ENCODE data around the gene CNKSR3.

DNA sequence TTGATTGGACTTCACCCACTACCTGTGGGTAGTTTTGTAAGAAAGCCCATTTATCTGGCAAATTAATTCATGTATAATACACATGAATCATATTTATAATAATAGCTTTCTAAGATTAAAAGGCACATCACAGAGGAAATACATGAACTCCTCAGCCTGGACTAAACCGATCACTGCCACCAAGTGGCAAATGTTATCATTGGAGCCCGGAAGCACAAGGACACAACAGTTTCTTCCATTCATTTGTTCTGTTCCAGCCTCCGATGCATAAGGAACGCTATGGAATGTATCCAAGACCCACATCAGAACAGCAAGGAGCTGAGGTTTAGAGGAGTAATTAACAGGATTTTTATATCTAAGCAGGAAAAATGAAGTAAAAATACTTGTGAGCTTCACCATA, 139.9 kb downstream of the CNKSR3 start:
- TF ChIP-seq, protein P1, sequence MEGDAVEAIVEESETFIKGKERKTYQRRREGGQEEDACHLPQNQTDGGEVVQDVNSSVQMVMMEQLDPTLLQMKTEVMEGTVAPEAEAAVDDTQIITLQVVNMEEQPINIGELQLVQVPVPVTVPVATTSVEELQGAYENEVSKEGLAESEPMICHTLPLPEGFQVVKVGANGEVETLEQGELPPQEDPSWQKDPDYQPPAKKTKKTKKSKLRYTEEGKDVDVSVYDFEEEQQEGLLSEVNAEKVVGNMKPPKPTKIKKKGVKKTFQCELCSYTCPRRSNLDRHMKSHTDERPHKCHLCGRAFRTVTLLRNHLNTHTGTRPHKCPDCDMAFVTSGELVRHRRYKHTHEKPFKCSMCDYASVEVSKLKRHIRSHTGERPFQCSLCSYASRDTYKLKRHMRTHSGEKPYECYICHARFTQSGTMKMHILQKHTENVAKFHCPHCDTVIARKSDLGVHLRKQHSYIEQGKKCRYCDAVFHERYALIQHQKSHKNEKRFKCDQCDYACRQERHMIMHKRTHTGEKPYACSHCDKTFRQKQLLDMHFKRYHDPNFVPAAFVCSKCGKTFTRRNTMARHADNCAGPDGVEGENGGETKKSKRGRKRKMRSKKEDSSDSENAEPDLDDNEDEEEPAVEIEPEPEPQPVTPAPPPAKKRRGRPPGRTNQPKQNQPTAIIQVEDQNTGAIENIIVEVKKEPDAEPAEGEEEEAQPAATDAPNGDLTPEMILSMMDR (IDR thresholded peaks at IDR 0.05), result peak; percentile 16 to 44 (median 32)
- no peak for TF ChIP-seq POLR2A (IDR thresholded peaks at IDR 0.05)

All from right lobe of liver (tissue), 4 donors.